ENCODE measurements around the gene GLIS1. TPM values are rescaled to one million over a fixed set of nuclear protein-coding genes. Genes with fewer than 3 reads are reported as not detected.

Gene GLIS1
- total RNA-seq, 1 donor from 2014 or later, result 2.5 TPM

GRCh38 chr1:53712276-53712675 lies 26.7 kb downstream of the GLIS1 start:
- TF ChIP-seq, protein P1, sequence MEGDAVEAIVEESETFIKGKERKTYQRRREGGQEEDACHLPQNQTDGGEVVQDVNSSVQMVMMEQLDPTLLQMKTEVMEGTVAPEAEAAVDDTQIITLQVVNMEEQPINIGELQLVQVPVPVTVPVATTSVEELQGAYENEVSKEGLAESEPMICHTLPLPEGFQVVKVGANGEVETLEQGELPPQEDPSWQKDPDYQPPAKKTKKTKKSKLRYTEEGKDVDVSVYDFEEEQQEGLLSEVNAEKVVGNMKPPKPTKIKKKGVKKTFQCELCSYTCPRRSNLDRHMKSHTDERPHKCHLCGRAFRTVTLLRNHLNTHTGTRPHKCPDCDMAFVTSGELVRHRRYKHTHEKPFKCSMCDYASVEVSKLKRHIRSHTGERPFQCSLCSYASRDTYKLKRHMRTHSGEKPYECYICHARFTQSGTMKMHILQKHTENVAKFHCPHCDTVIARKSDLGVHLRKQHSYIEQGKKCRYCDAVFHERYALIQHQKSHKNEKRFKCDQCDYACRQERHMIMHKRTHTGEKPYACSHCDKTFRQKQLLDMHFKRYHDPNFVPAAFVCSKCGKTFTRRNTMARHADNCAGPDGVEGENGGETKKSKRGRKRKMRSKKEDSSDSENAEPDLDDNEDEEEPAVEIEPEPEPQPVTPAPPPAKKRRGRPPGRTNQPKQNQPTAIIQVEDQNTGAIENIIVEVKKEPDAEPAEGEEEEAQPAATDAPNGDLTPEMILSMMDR (conservative IDR thresholded peaks at IDR 0.05; ENCODE audit: low read depth, low read length), result no peak
- no peak overlapping the region for H3K4me3 ChIP-seq (ENCODE audit: low read depth, low read length)
- DNase-seq (ENCODE audit: low read depth), result no peak

DNA sequence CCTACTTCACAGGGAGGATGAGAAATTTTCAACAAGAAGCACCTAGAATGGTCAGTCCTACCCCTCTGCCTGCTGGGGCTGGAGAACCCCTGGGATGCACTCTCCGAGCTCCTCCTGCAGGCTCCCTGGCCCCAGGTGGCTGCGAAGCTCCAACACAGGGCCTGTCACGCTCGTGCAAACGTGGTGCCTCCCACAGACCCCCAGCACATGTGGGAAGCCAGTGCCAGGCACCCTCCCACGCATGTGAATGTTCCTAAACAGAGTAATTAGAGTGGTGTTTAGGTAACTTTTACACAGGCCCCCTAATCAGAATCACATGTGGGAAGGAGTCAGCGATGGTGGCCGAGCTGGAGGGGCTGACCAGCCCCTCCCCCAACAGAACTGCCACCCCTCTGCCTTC lies 28.4 kb downstream of the GLIS1 start:
- no peak overlapping the region for H3K4me3 ChIP-seq (ENCODE audit: low read depth, low read length)
- TF ChIP-seq, protein P1 (conservative IDR thresholded peaks at IDR 0.05; ENCODE audit: low read depth, low read length), result no peak
- DNase-seq (ENCODE audit: low read depth), result no peak

GRCh38 chr1:53708687-53709086 lies 30.3 kb downstream of the GLIS1 start:
- TF ChIP-seq, protein P1 (conservative IDR thresholded peaks at IDR 0.05; ENCODE audit: low read depth, low read length), result no peak
- H3K4me3 ChIP-seq (ENCODE audit: low read depth, low read length), result no peak overlapping the region

GRCh38 chr1:53706356-53706755 lies 32.6 kb downstream of the GLIS1 start:
- H3K4me3 ChIP-seq (ENCODE audit: low read depth, low read length), result no peak overlapping the region

More at GRCh38 chr1:53708687-53709086, 30.3 kb downstream of the GLIS1 start:
- DNase-seq (ENCODE audit: low read depth), result no peak

DNA sequence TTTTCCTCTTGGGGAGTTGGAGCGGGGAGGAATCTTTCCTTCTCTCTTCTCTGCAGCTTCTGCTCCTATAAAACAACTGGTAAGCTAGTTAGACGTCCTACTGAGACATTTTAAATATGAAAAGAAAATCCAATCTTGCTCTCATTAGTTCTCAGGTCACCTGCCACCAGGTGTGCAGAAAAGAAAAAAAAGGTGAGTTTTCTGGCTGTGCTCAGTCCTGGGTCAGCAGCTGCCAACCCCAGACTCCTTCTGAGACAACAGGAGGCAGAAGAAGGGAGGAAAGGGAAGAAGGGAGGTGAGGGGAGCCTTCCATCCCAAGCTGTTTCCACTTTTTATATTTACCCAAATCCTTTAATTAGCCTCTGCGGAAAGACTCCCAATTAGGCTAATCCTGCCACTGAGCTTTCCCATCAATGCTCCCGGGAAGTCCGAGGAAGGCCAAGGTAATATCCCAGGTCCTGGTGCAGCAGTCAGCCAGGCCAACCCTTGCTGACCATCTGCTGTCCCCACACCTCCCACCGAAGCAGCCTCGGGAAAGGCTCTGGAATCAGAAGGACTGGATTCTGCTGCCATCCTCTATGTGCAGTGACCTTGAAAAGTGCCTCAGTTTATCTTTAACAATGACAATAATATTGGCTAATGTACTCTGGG lies 33.4 kb downstream of the GLIS1 start:
- H3K4me3 ChIP-seq (ENCODE audit: low read depth, low read length), result no peak overlapping the region
- TF ChIP-seq, protein P1 (conservative IDR thresholded peaks at IDR 0.05; ENCODE audit: low read depth, low read length), result no peak
- no peak for DNase-seq (ENCODE audit: low read depth)

More at GRCh38 chr1:53706356-53706755, 32.6 kb downstream of the GLIS1 start:
- TF ChIP-seq, protein P1 (conservative IDR thresholded peaks at IDR 0.05; ENCODE audit: low read depth, low read length), result no peak
- DNase-seq (ENCODE audit: low read depth), result no peak

DNA sequence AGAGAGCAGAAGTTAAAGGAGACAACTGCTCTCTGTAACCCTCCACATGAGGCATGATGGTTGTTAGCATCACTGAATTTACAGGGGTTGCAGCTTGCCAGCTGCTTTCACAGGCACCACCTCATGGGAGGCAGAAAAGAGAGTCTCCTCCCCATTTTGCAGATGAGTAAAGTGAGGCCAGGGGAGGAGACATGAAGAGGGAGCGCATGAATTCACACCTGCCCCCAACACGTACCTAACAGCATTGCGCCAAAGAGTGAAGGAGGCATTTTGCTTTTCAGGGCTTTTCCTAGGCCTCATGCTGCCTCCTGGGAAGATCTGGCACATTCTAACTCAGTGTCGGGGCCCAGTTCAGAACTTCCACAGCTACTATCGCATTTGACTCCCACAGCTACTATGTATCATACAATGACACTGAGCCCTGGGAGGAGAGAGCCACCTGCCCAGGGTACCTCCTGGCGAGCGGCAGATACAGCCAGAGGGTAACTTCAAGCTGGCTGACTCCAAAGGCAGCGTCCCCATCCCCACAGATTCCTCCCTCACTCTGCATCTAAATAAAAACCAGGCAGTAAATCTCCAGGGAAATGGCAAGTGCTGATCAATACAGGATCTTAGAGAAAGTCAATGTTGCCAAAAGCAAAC lies 34.0 kb downstream of the GLIS1 start:
- no peak for DNase-seq (ENCODE audit: low read depth)
- H3K4me3 ChIP-seq (ENCODE audit: low read depth, low read length), result no peak overlapping the region
- TF ChIP-seq, protein P1 (conservative IDR thresholded peaks at IDR 0.05; ENCODE audit: low read depth, low read length), result no peak

- TF ChIP-seq, protein P1 (conservative IDR thresholded peaks at IDR 0.05; ENCODE audit: low read depth, low read length), result no peak
- H3K4me3 ChIP-seq (ENCODE audit: low read depth, low read length), result no peak overlapping the region
- DNase-seq (ENCODE audit: low read depth), result no peak
Measured at GRCh38 chr1:53704304-53704703, 34.7 kb downstream of the GLIS1 start.
